Neutrophil (primary cell): Measurements from ENCODE around the gene DFFB.

Experiments used
- H3K27ac ChIP-seq: fragments of 200-600 bp; sonication (generic); 2 replicates; pipeline ENCODE4 v1.5.1; 2016; ENCODE audit warnings: mild to moderate bottlenecking, moderate library complexity
- H3K27me3 ChIP-seq: fragments of 200-600 bp; sonication (generic); 2 replicates; pipeline ENCODE4 v1.6.0; 2016; ENCODE audit warnings: mild to moderate bottlenecking
- H3K36me3 ChIP-seq: fragments of 200-600 bp; sonication (generic); 2 replicates; pipeline ENCODE4 v1.5.1; 2017
- H3K4me1 ChIP-seq, 2 experiments: fragments of 200-600 bp in 1 of 2; sonication (generic) in 1 of 2; 1 replicate in 1 of 2; 2 replicates in 1 of 2; pipeline versions ENCODE4 v1.5.1 to v1.6.1; 2013 to 2016; ENCODE audit warnings: low read depth in 1 of 2, low read length in 1 of 2, mild to moderate bottlenecking in 1 of 2, moderate library complexity in 1 of 2; ENCODE audit not compliant: control insufficient read depth in 1 of 2, insufficient read depth in 1 of 2
- H3K4me3 ChIP-seq, 2 experiments: fragments of 200-600 bp in 1 of 2; sonication (generic) in 1 of 2; 1 replicate in 1 of 2; 2 replicates in 1 of 2; pipeline ENCODE4 v1.5.1; 2013 to 2016; ENCODE audit warnings: low read depth in 1 of 2, low read length in 1 of 2, mild to moderate bottlenecking in 1 of 2, moderate library complexity in 1 of 2
- H3K9me3 ChIP-seq: fragments of 200-600 bp; sonication (generic); 2 replicates; pipeline ENCODE4 v1.5.1; 2016
- TF ChIP-seq, protein P1 (sequence below): fragments of 200-600 bp; sonication (generic); IDR thresholded peaks from 2 replicates; pipeline ENCODE4 v1.5.1; 2016; ENCODE audit warnings: antibody characterized with exemption

Gene DFFB

GRCh38 chr1:3886691-3887090 is 29.4 kb downstream of the DFFB start:
- peaks cover 0 to 14% of the 10 kb centered on the region in 2 experiments for H3K4me1 ChIP-seq
- H3K9me3 ChIP-seq: no peaks in the 10 kb centered on the region
- H3K27me3 ChIP-seq: no peaks in the 10 kb centered on the region
- peak overlapping the region; percentile 5 for H3K27ac ChIP-seq
- H3K36me3 ChIP-seq: peaks cover 69% of the 10 kb centered on the region
- no peak overlapping the region for H3K4me3 ChIP-seq
- TF ChIP-seq, protein P1, sequence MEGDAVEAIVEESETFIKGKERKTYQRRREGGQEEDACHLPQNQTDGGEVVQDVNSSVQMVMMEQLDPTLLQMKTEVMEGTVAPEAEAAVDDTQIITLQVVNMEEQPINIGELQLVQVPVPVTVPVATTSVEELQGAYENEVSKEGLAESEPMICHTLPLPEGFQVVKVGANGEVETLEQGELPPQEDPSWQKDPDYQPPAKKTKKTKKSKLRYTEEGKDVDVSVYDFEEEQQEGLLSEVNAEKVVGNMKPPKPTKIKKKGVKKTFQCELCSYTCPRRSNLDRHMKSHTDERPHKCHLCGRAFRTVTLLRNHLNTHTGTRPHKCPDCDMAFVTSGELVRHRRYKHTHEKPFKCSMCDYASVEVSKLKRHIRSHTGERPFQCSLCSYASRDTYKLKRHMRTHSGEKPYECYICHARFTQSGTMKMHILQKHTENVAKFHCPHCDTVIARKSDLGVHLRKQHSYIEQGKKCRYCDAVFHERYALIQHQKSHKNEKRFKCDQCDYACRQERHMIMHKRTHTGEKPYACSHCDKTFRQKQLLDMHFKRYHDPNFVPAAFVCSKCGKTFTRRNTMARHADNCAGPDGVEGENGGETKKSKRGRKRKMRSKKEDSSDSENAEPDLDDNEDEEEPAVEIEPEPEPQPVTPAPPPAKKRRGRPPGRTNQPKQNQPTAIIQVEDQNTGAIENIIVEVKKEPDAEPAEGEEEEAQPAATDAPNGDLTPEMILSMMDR: no peak

GRCh38 chr1:3888301-3888700 is 31.0 kb downstream of the DFFB start:
- peaks cover 0 to 14% of the 10 kb centered on the region in 2 experiments for H3K4me1 ChIP-seq
- H3K9me3 ChIP-seq: no peaks in the 10 kb centered on the region
- no peaks in the 10 kb centered on the region for H3K27me3 ChIP-seq
- peaks cover 66% of the 10 kb centered on the region for H3K36me3 ChIP-seq
- no peak overlapping the region for H3K4me3 ChIP-seq
- TF ChIP-seq, protein P1: no peak
- no peak overlapping the region for H3K27ac ChIP-seq

DNA sequence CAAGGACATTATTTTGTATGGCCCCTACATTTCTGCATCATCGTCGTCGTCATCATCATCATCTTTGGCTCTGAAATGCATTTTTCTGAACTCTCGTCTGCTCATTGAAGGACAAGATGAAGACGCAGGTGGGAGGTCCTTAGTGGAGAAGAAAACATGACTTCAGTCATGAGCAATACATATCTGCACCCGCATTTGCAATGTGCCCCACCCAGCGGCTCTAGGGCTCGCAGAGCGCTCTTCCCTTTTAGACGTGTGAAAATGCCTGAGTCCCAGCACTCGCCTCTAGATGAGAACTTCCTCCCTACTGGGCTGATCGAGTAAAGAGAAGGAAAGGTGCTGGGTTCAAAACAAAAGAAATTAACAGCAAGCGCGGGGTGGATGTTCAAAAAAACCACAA is 32.7 kb downstream of the DFFB start:
- no peaks in the 10 kb centered on the region for H3K27me3 ChIP-seq
- no peak overlapping the region for H3K4me3 ChIP-seq
- peaks cover 0 to 14% of the 10 kb centered on the region in 2 experiments for H3K4me1 ChIP-seq
- H3K27ac ChIP-seq: peak overlapping the region; percentile 74
- TF ChIP-seq, protein P1: no peak
- H3K36me3 ChIP-seq: peaks cover 55% of the 10 kb centered on the region
- no peaks in the 10 kb centered on the region for H3K9me3 ChIP-seq

DNA sequence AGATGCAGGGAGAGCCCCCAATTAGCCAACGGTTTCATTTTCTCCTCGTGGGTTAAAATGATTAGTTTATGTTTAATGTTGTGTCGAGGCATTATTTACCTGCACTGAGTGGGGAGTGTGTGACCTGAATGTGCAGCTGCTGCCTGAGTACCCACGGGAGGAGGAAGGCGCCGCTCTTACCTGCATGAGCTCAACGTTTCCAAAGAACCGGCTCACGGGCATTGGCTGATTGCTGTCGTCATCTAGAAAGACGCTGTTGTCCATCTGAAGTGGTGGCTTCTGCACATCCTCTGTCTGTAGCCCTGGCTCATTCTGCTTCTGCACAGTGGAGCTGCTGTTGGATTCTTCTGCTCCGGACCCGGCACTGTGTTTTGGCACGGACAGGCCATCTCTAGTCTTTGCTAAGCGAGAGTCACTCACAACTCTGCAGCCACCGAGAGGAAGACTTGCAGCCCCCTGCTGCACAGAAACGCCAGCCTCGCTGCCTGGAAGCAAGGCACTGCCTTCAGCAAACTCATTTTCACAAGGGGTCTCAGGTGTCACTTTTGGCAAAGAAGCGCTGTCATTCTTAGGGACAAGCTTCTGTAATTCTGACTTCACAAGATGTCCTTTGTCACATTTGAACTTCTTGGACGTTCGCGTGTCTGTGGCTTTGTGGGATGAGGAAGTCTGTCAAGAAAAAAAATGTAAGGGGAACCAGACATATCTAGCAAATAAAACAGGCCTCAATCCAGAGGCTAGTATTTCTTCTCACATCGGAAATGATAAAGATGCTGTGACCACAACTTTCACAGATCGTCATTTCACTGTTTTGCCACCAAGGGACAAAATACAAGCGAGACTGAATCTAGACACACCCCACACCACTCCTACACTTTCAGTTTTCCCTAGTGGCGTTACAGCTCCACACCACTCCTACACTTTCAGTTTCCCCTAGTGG is 33.4 kb downstream of the DFFB start:
- H3K36me3 ChIP-seq: peaks cover 59% of the 10 kb centered on the region
- no peaks in the 10 kb centered on the region for H3K27me3 ChIP-seq
- peaks cover 0 to 14% of the 10 kb centered on the region in 2 experiments for H3K4me1 ChIP-seq
- no peaks in the 10 kb centered on the region for H3K9me3 ChIP-seq
- TF ChIP-seq, protein P1: no peak
- H3K27ac ChIP-seq: peak overlapping the region; percentile 74
- H3K4me3 ChIP-seq: no peak overlapping the region

- TF ChIP-seq, protein P1: no peak
- peak overlapping the region; percentile 74 for H3K27ac ChIP-seq
- peaks cover 54% of the 10 kb centered on the region for H3K36me3 ChIP-seq
Observed at GRCh38 chr1:3891329-3891865, 34.1 kb downstream of the DFFB start.

More at GRCh38 chr1:3891329-3891865, 34.1 kb downstream of the DFFB start:
- Histone ChIP-seq H3K4me3 (no peak overlapping the region), H3K9me3 (no peaks in the 10 kb centered on the region), H3K4me1 (peaks cover 0 to 14% of the 10 kb centered on the region in 2 experiments), H3K27me3 (no peaks in the 10 kb centered on the region)
